CD4-positive, alpha-beta memory T cell (primary cell): ENCODE results near the gene NLN. TPM values are rescaled to one million over a fixed set of nuclear protein-coding genes. Genes with fewer than 3 reads are reported as not detected.
"Not testable (repeated sequence)": the region's sequence is repeated elsewhere in the genome, so short reads cannot be mapped to it uniquely, and the experiment has no call there.

Source experiments
- CTCF ChIA-PET: fragments of 350-600 bp; sonication (Branson Sonifier 250); formaldehyde crosslinking; loops from one replicate; lab custom pipeline; 2021; ENCODE audit warnings: inconsistent platforms; ENCODE audit not compliant: partially characterized antibody; lab: Charles Lee
- POLR2A ChIA-PET: fragments of 350-600 bp; sonication (Branson Sonifier 250); formaldehyde crosslinking; loops from one replicate; lab custom pipeline; 2021; ENCODE audit not compliant: partially characterized antibody; lab: Charles Lee
- DNase-seq, 5 donors: peaks; one replicate each; pipeline versions ENCODE4 v3.0.0 to v3.0.0-alpha.2; 2020 to 2022; ENCODE audit warnings: mixed read lengths in 1 of 5
- H3K27ac ChIP-seq: one replicate; pipeline ENCODE4 v1.7.0; 2013; ENCODE audit warnings: low read depth, low read length
- H3K27me3 ChIP-seq: 2 replicates; pipeline ENCODE4 v1.7.0; 2013; ENCODE audit warnings: mild to moderate bottlenecking, low read length, moderate library complexity; ENCODE audit not compliant: insufficient read depth
- H3K36me3 ChIP-seq: 2 replicates; pipeline ENCODE4 v1.7.0; 2013; ENCODE audit warnings: mild to moderate bottlenecking, low read length, moderate library complexity; ENCODE audit not compliant: insufficient read depth
- H3K4me1 ChIP-seq: 2 replicates; pipeline ENCODE4 v1.7.0; 2013; ENCODE audit warnings: mild to moderate bottlenecking, low read length, moderate library complexity; ENCODE audit not compliant: insufficient read depth
- H3K4me3 ChIP-seq, 2 donors: one replicate each; pipeline ENCODE4 v1.7.0; 2013; ENCODE audit warnings: low read length in 2 of 2, mild to moderate bottlenecking in 1 of 2
- H3K9me3 ChIP-seq, 2 donors: one replicate each; pipeline ENCODE4 v1.7.0; 2013; ENCODE audit warnings: low read length in 2 of 2, control low read depth in 1 of 2; ENCODE audit not compliant: control insufficient read depth in 1 of 2
- H3K27ac Mint-ChIP-seq, 7 donors: one replicate each; pipeline ENCODE4 v1.8.0; 2020 to 2021; ENCODE audit warnings: mixed read lengths in 7 of 7, mild to moderate bottlenecking in 6 of 7, inconsistent platforms in 3 of 7, moderate library complexity in 3 of 7
- H3K27me3 Mint-ChIP-seq, 2 donors: one replicate each; pipeline ENCODE4 v1.8.0; 2020 to 2021; ENCODE audit warnings: mixed read lengths in 2 of 2
- H3K36me3 Mint-ChIP-seq, 2 donors: one replicate each; pipeline ENCODE4 v1.8.0; 2020 to 2021; ENCODE audit warnings: mixed read lengths in 2 of 2, inconsistent platforms in 1 of 2, mild to moderate bottlenecking in 1 of 2
- H3K4me1 Mint-ChIP-seq, 4 donors: one replicate each; pipeline ENCODE4 v1.8.0; 2020 to 2021; ENCODE audit warnings: mixed read lengths in 4 of 4, mild to moderate bottlenecking in 1 of 4
- H3K4me3 Mint-ChIP-seq, 8 donors: one replicate each; pipeline ENCODE4 v1.8.0; 2020 to 2021; ENCODE audit warnings: mixed read lengths in 8 of 8, mild to moderate bottlenecking in 7 of 8, moderate library complexity in 6 of 8, inconsistent platforms in 3 of 8
- H3K9me3 Mint-ChIP-seq, 8 donors: one replicate each; pipeline ENCODE4 v1.8.0; 2020 to 2021; ENCODE audit warnings: mixed read lengths in 8 of 8, mild to moderate bottlenecking in 5 of 8, inconsistent platforms in 3 of 8, moderate library complexity in 1 of 8
- intact Hi-C: fragments of 100-400 bp; cut with micrococcal nuclease; formaldehyde crosslinking; loops from one replicate; pipeline ENCODE4 v1.15.1; 2023
- polyA plus RNA-seq, 2 donors: library from polyadenylated mRNA; unstranded; fragments of 300-500 nt; fragmentation: Illumina TruSeq; gene quantifications; one replicate each; pipeline ENCODE4 v1.2.3, GENCODE V29; 2021
- total RNA-seq, 2 experiments: library from RNA; stranded (reverse); gene quantifications; one replicate each; pipeline ENCODE4 v1.2.3, GENCODE V29; 2021

The NLN gene
- total and polyA plus RNA-seq, 4 experiments from 2014 or later = 2.3 to 3.5 (median 2.6) TPM

DNA sequence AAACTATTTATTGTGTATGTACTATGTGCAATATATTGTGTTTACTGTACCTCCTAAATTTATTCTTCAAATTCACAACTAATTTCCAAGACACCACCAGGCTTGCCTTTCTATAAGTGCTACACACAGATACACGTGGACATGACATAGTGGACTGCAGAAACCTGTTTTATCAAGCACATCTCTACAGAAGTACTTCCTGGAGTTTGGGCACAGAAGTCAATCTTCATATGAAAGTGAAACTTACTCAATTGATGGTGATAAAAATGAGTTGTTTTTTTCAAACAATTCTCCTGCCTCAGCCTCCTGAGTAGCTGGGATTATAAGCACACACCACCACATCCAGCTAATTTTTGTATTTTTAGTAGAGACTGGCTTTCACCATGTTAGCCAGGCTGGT lies 57.6 kb downstream of the NLN start:
- Histone ChIP-seq H3K4me3 (no peak overlapping the region), H3K4me1 (peaks cover 9% of the 10 kb centered on the region), H3K27ac (no peak overlapping the region), H3K9me3 (no peaks in the 10 kb centered on the region), H3K27me3 (no peaks in the 10 kb centered on the region), H3K36me3 (no peaks in the 10 kb centered on the region)
- ChIA-PET CTCF (interaction anchor here (1.4 kb wide), 1 partner anchor 18 kb away, joined by 3 read pairs; no protein-coding TSS in a partner anchor), POLR2A (interaction anchor here (1.7 kb wide), 1 partner anchor 147 kb away, joined by 3 read pairs; the partner anchor contains the start of gene ERBIN)
- intact Hi-C loops = no loop called here
- peak in 1 of 5 donors; percentile 20 for DNase-seq
- Mint-ChIP-seq H3K27ac (peak overlapping the region in 6 of 7 donors; percentile 26 to 90 (median 70)), H3K4me1 (peaks cover 8 to 23% (median 15%) of the 10 kb centered on the region in 4 donors), H3K27me3 (no peaks in the 10 kb centered on the region), H3K36me3 (peaks cover 0 to 16% of the 10 kb centered on the region in 2 donors), H3K9me3 (no peaks in the 10 kb centered on the region), H3K4me3 (peak overlapping the region in 7 of 8 donors; percentile 7 to 84 (median 55))

DNA sequence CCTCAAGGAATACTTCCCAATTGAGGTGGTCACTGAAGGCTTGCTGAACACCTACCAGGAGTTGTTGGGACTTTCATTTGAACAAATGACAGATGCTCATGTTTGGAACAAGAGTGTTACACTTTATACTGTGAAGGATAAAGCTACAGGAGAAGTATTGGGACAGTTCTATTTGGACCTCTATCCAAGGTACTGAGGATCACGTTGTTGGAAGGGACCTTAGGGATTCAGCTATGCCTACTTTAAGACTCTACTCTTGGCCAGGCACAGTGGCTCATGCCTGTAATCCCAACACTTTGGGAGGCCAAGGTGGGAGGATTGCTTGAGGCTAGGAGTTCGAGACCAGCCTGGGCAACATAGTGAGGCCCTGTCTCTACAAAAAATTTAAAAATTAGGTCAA lies 66.3 kb downstream of the NLN start:
- DNase-seq, H3K9me3 ChIP-seq, H3K27ac ChIP-seq, H3K27me3 ChIP-seq, H3K4me1 ChIP-seq, POLR2A ChIA-PET, intact Hi-C loops, H3K4me3 ChIP-seq, H3K27ac Mint-ChIP-seq, H3K4me3 Mint-ChIP-seq, H3K27me3 Mint-ChIP-seq, H3K9me3 Mint-ChIP-seq, H3K36me3 ChIP-seq, CTCF ChIA-PET: not testable (repeated sequence)
- Mint-ChIP-seq H3K36me3 (peaks cover 7 to 23% of the 10 kb centered on the region in 2 donors), H3K4me1 (peaks cover 10 to 15% (median 12%) of the 10 kb centered on the region in 4 donors)

DNA sequence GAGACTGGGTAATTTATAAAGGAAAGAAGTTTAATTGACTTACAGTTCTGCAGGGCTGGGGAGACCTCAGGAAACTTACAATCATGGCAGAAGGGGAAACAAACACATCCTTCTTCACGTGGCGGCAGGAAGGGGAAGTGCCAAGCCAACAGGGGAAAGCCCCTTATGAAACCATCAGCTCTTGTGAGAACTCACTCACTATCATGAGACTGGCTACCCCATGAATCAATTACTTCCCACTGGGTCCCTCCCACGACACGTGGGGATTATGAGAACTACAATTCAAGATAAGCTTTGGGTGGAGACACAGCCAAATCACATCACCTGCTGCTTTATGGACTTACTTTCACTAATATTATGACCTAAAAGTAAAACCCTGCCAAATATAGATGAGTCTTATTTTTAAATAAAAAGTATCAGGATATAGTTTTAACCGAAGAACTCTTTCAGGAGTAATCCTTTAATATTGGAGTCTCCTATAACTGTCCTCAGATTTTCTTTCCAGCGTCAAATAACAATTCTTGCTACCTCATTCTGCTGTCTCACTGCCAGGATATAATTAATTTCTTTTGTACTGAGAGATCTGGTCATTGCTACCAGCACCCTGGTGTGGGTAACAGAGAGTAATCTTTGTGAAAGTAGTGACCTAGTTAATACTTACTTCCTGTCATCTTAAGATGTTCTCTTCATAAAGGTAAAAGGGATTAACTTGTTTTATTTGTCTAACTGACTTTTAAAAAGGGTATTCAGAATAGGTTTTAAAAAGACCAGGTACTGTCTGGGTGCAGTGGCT lies 68.6 kb downstream of the NLN start:
- ChIA-PET POLR2A (interaction anchor here (0.6 kb wide), 1 partner anchor 213 kb away, joined by 3 read pairs; no protein-coding TSS in a partner anchor), CTCF (interaction anchor here (1.9 kb wide), 1 partner anchor 29 kb away, joined by 5 read pairs; no protein-coding TSS in a partner anchor)
- Mint-ChIP-seq H3K27ac (peak overlapping the region in 3 of 7 donors; percentile 14 to 57 (median 26)), H3K27me3 (no peaks in the 10 kb centered on the region), H3K36me3 (peaks cover 7 to 23% of the 10 kb centered on the region in 2 donors), H3K9me3 (peaks cover 0 to 7% (median 3%) of the 10 kb centered on the region in 8 donors), H3K4me3 (peak overlapping the region in 3 of 8 donors; percentile 3 to 24 (median 20)), H3K4me1 (peaks cover 10 to 15% (median 12%) of the 10 kb centered on the region in 4 donors)
- peaks cover 6% of the 10 kb centered on the region for H3K4me1 ChIP-seq
- DNase-seq = peak in 1 of 5 donors; percentile 28
- no peaks in the 10 kb centered on the region for H3K27me3 ChIP-seq
- no peaks in the 10 kb centered on the region for H3K9me3 ChIP-seq
- no peak overlapping the region for H3K4me3 ChIP-seq
- no peak overlapping the region for H3K27ac ChIP-seq
- intact Hi-C loops = no loop called here
- no peaks in the 10 kb centered on the region for H3K36me3 ChIP-seq

DNA sequence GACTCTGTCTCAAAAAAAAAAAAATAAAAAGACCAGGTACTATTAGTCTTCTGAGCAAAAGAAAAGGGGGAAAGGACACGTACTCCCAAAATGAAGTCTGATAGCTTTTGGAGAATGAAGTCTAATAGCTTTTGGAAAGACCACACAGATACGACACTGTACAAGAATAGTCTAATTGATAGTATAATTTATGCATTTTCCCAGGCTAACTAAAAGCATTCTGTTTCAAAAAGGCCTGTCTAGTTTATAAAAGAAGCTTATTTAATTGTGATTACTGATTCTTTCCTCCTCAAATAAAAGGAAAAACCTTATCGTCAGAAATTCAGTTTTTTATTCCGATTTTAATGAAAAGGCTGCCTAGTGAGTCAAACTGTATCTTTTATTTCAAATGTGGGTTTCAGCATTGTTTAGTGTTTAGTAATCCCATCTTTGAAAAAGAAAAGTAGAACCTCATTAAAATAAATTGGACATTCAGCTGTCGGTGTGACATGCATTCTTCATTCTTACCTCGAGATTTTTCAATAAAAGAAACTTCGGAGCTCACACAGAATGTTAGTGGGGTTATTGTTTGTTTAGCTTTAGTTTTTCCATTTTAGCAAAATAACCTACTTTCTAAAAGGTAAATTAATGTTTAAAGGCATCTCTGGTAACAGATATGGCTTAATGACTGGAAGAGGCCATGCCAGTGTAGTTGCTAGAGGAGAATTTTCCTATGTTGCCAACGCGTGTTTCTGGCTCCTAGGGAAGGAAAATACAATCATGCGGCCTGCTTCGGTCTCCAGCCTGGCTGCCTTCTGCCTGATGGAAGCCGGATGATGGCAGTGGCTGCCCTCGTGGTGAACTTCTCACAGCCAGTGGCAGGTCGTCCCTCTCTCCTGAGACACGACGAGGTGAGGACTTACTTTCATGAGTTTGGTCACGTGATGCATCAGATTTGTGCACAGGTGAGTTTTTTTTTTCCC lies 70.0 kb downstream of the NLN start:
- H3K9me3 ChIP-seq = no peaks in the 10 kb centered on the region
- H3K4me1 ChIP-seq = peaks cover 15% of the 10 kb centered on the region
- CTCF ChIA-PET = interaction anchor here (1.9 kb wide), 1 partner anchor 31 kb away, joined by 5 read pairs; no protein-coding TSS in a partner anchor
- peaks cover 0 to 7% (median 3%) of the 10 kb centered on the region in 8 donors for H3K9me3 Mint-ChIP-seq
- peaks cover 7 to 23% of the 10 kb centered on the region in 2 donors for H3K36me3 Mint-ChIP-seq
- no peak overlapping the region for H3K27ac Mint-ChIP-seq
- no peaks in the 10 kb centered on the region for H3K36me3 ChIP-seq
- H3K4me3 Mint-ChIP-seq = no peak overlapping the region
- POLR2A ChIA-PET = no interaction called here
- intact Hi-C loops = no loop called here
- no peak overlapping the region for H3K4me3 ChIP-seq
- peaks cover 14 to 24% (median 19%) of the 10 kb centered on the region in 4 donors for H3K4me1 Mint-ChIP-seq
- H3K27me3 ChIP-seq = no peaks in the 10 kb centered on the region
- no peak overlapping the region for H3K27ac ChIP-seq
- H3K27me3 Mint-ChIP-seq = no peaks in the 10 kb centered on the region
- DNase-seq = no peak

DNA sequence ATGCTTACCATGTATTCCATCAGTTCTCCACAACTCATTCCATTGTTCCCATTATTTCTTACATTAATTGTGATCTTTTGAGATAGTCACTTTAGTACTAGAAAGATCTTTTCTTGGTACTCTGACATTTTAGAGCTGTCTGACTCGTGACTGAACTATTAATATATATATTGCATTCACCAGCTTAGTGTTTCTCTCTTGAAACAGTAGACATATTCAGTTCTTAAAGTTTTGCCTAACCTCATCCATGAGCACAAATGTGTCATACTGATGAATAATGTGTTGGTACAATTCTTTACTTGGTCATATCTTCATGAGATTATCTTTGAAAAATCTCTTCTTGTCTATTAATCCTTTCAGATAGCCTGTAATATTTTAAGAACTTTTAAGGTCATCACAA lies 74.3 kb downstream of the NLN start:
- Mint-ChIP-seq H3K27me3 (no peaks in the 10 kb centered on the region), H3K36me3 (no peaks in the 10 kb centered on the region), H3K27ac (peak overlapping the region in 2 of 7 donors; percentile 14 to 19), H3K4me3 (peak overlapping the region in 3 of 8 donors; percentile 7 to 18 (median 15)), H3K4me1 (peaks cover 7 to 18% (median 14%) of the 10 kb centered on the region in 4 donors), H3K9me3 (no peaks in the 10 kb centered on the region)
- ChIA-PET CTCF (no interaction called here), POLR2A (no interaction called here)
- H3K36me3 ChIP-seq = no peaks in the 10 kb centered on the region
- H3K27me3 ChIP-seq = no peaks in the 10 kb centered on the region
- no peak overlapping the region for H3K4me3 ChIP-seq
- H3K4me1 ChIP-seq = peaks cover 17% of the 10 kb centered on the region
- no peak overlapping the region for H3K27ac ChIP-seq
- intact Hi-C loops = no loop called here
- DNase-seq = no peak
- no peaks in the 10 kb centered on the region for H3K9me3 ChIP-seq

DNA sequence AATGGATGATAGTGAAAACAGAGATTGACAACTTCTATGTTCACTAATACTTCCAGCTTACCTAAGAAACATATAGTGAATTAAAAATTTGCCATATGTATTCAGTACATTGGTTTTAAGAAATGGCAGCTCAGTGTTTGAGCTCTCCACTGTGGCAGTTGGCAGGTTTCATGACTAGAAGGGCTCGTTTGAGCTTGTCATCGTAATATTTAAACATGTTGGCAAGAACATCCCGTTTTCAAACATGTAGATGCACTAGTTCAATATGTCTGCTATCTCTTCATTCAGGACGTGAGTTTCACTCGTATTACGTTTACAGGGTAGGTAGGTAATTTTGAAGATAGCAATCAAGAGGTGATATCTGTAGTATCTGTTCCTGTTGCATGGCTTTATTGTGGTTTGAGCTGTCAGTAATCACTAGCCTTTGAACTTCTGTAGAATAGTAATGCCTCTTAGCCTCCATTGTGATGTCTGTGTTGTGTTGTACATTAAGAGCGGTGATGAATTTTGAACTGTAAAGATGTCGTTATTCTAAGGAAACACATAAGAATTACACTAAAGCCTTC lies 74.8 kb downstream of the NLN start:
- ChIA-PET POLR2A (no interaction called here), CTCF (no interaction called here)
- Histone ChIP-seq H3K36me3 (no peaks in the 10 kb centered on the region), H3K27ac (no peak overlapping the region), H3K4me3 (peak overlapping the region in 1 of 2 donors; percentile 22), H3K9me3 (no peaks in the 10 kb centered on the region), H3K27me3 (no peaks in the 10 kb centered on the region), H3K4me1 (peaks cover 17% of the 10 kb centered on the region)
- Mint-ChIP-seq H3K36me3 (peaks cover 0 to 3% of the 10 kb centered on the region in 2 donors), H3K9me3 (peaks cover 0 to 2% (median 0%) of the 10 kb centered on the region in 8 donors), H3K27me3 (no peaks in the 10 kb centered on the region), H3K4me1 (peaks cover 7 to 18% (median 13%) of the 10 kb centered on the region in 4 donors), H3K4me3 (peak overlapping the region in 7 of 8 donors; percentile 15 to 60 (median 41)), H3K27ac (peak overlapping the region in 6 of 7 donors; percentile 4 to 32 (median 14))
- intact Hi-C loops = no loop called here
- DNase-seq = peak in 4 of 5 donors; percentile 46 to 72 (median 60)
